HepG2 (cell line): ENCODE results near the gene NEU4. TPM values are rescaled to one million over a fixed set of nuclear protein-coding genes. Genes with fewer than 3 reads are reported as not detected.

Experiments used
- BCL6 ChIP-seq: IDR thresholded peaks from 2 replicates; pipeline ENCODE4 v1.6.1; 2016; ENCODE audit warnings: missing genetic modification reagents, missing compliant biosample characterization
- CEBPB ChIP-seq: IDR thresholded peaks from 2 replicates; pipeline ENCODE4 v1.6.1; 2011; ENCODE audit warnings: low read depth, low read length, improper control_type of control experiment, borderline replicate concordance
- FOXC1 ChIP-seq: sonication (generic); formaldehyde crosslinking; IDR thresholded peaks from 2 replicates; pipeline ENCODE4 v1.8.0; 2022; ENCODE audit warnings: mild to moderate bottlenecking, missing genetic modification reagents, borderline replicate concordance
- HDAC1 ChIP-seq: sonication (generic); formaldehyde crosslinking; IDR thresholded peaks from 2 replicates; pipeline ENCODE4 v1.5.1; 2020; ENCODE audit warnings: mild to moderate bottlenecking, missing genetic modification reagents
- HDAC2 ChIP-seq: sonication (generic); formaldehyde crosslinking; IDR thresholded peaks from 2 replicates; pipeline ENCODE4 v1.4.0; 2020; ENCODE audit warnings: missing genetic modification reagents
- HMGA1 ChIP-seq: sonication (generic); formaldehyde crosslinking; conservative IDR thresholded peaks from 2 replicates; pipeline ENCODE4 v1.4.0; 2020; ENCODE audit warnings: missing genetic modification reagents
- KAT8 ChIP-seq: IDR thresholded peaks from 2 replicates; pipeline ENCODE4 v1.6.1; 2016; ENCODE audit warnings: missing genetic modification reagents, missing compliant biosample characterization
- KLF11 ChIP-seq: IDR thresholded peaks from 2 replicates; pipeline ENCODE4 v1.6.1; 2016; ENCODE audit warnings: missing compliant biosample characterization
- MAFG ChIP-seq: sonication (generic); formaldehyde crosslinking; IDR thresholded peaks from 2 replicates; pipeline ENCODE4 v1.5.1; 2020; ENCODE audit warnings: mild to moderate bottlenecking, missing genetic modification reagents
- POLR2AphosphoS2 ChIP-seq: IDR thresholded peaks from 2 replicates; pipeline ENCODE4 v1.6.1; 2011; ENCODE audit warnings: low read depth, low read length, improper control_type of control experiment
- SIX4 ChIP-seq: sonication (generic); formaldehyde crosslinking; IDR thresholded peaks from 2 replicates; pipeline ENCODE4 v1.4.0; 2020; ENCODE audit warnings: missing genetic modification reagents
- TEAD2 ChIP-seq: sonication (generic); formaldehyde crosslinking; IDR thresholded peaks from 2 replicates; pipeline ENCODE4 v1.9.0; 2021; ENCODE audit warnings: missing genetic modification reagents
- ZFP41 ChIP-seq: sonication (generic); formaldehyde crosslinking; IDR thresholded peaks from 2 replicates; pipeline ENCODE4 v1.4.0; 2020; ENCODE audit warnings: mild to moderate bottlenecking, missing genetic modification reagents, borderline replicate concordance
- ZNF430 ChIP-seq: sonication (generic); formaldehyde crosslinking; IDR thresholded peaks from 2 replicates; pipeline ENCODE4 v1.9.0; 2021; ENCODE audit warnings: mild to moderate bottlenecking, missing genetic modification reagents
- ZNF781 ChIP-seq: sonication (generic); formaldehyde crosslinking; IDR thresholded peaks from 2 replicates; pipeline ENCODE4 v1.5.1; 2020; ENCODE audit warnings: borderline replicate concordance, mild to moderate bottlenecking, missing genetic modification reagents; ENCODE audit errors: not compliant biosample characterization
- ZNF883 ChIP-seq: sonication (generic); formaldehyde crosslinking; IDR thresholded peaks from 2 replicates; pipeline ENCODE4 v1.5.1; 2020; ENCODE audit warnings: mild to moderate bottlenecking, missing genetic modification reagents; ENCODE audit errors: not compliant biosample characterization
- polyA plus RNA-seq, 8 experiments: library from polyadenylated mRNA; depleted of rRNA in 3 of 8; stranded (reverse) in 7 of 8; unstranded in 1 of 8; fragments of >200 nt; fragmentation: Illumina TruSeq in 4 of 8; extraction: Trizol in 4 of 8; gene quantifications; 2 replicates each; pipeline versions ENCODE4 v1.2.1 to v1.2.3, GENCODE V29; 2011 to 2016; ENCODE audit warnings: low read depth in 4 of 8, missing spikeins in 1 of 8, mixed read lengths in 1 of 8; ENCODE audit not compliant: insufficient read depth in 1 of 8
- total RNA-seq, 5 experiments: library from RNA; depleted of rRNA; stranded (reverse); fragments of >200 nt; fragmentation: Illumina TruSeq; extraction: Trizol; gene quantifications; 2 replicates each; pipeline ENCODE4 v1.2.3, GENCODE V29; 2016; ENCODE audit warnings: low read depth in 1 of 5
- TF ChIP-seq, protein P1 (sequence below): IDR thresholded peaks from 2 replicates; pipeline ENCODE4 v1.6.1; 2016; ENCODE audit warnings: low read depth, missing genetic modification reagents, missing compliant biosample characterization
- TF ChIP-seq, protein P2 (sequence below): sonication (generic); formaldehyde crosslinking; IDR thresholded peaks from 2 replicates; pipeline ENCODE4 v1.5.0; 2020; ENCODE audit warnings: mild to moderate bottlenecking, missing genetic modification reagents, borderline replicate concordance
- TF ChIP-seq, protein P3 (sequence below): sonication (generic); formaldehyde crosslinking; IDR thresholded peaks from 2 replicates; pipeline ENCODE4 v1.8.1; 2022; ENCODE audit warnings: low read depth, mild to moderate bottlenecking, missing genetic modification reagents
- TF ChIP-seq, protein P4 (sequence below): fragments of 450-650 bp; IDR thresholded peaks from 2 replicates; pipeline ENCODE4 v1.6.1; 2016

NEU4 gene
- total and polyA plus RNA-seq, 2 of the 13 experiments (the other 11 are each of a cell fraction or from before 2014, with no cell fraction given), result 53.5 to 107 TPM

DNA sequence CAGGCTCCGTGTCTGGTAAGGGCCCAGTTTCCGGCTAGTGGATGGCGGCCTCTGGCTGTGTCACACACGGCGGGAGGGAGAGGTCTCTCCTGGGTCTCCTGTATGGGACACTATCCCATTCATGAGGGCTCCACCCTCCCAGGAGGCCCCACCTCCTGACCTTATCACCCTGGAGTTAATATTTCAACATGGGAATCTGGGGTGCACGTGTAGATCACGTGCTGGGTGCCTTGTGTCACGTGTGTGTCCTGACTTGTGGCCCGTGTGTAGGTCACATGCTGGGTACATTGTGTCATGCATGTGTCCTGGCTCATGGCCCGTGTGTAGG, 9.9 kb downstream of the NEU4 start (continued):
- TF ChIP-seq FOXC1, result 0 out of 2 replicates have a peak, but pooled peaks have one; percentile 18
- TF ChIP-seq TEAD2 (CRISPR knock-in tag), result no peak
- TF ChIP-seq, protein P1, sequence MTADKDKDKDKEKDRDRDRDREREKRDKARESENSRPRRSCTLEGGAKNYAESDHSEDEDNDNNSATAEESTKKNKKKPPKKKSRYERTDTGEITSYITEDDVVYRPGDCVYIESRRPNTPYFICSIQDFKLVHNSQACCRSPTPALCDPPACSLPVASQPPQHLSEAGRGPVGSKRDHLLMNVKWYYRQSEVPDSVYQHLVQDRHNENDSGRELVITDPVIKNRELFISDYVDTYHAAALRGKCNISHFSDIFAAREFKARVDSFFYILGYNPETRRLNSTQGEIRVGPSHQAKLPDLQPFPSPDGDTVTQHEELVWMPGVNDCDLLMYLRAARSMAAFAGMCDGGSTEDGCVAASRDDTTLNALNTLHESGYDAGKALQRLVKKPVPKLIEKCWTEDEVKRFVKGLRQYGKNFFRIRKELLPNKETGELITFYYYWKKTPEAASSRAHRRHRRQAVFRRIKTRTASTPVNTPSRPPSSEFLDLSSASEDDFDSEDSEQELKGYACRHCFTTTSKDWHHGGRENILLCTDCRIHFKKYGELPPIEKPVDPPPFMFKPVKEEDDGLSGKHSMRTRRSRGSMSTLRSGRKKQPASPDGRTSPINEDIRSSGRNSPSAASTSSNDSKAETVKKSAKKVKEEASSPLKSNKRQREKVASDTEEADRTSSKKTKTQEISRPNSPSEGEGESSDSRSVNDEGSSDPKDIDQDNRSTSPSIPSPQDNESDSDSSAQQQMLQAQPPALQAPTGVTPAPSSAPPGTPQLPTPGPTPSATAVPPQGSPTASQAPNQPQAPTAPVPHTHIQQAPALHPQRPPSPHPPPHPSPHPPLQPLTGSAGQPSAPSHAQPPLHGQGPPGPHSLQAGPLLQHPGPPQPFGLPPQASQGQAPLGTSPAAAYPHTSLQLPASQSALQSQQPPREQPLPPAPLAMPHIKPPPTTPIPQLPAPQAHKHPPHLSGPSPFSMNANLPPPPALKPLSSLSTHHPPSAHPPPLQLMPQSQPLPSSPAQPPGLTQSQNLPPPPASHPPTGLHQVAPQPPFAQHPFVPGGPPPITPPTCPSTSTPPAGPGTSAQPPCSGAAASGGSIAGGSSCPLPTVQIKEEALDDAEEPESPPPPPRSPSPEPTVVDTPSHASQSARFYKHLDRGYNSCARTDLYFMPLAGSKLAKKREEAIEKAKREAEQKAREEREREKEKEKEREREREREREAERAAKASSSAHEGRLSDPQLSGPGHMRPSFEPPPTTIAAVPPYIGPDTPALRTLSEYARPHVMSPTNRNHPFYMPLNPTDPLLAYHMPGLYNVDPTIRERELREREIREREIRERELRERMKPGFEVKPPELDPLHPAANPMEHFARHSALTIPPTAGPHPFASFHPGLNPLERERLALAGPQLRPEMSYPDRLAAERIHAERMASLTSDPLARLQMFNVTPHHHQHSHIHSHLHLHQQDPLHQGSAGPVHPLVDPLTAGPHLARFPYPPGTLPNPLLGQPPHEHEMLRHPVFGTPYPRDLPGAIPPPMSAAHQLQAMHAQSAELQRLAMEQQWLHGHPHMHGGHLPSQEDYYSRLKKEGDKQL (CRISPR knock-in tag), result peak; percentile 90
- no peak for TF ChIP-seq HMGA1 (CRISPR knock-in tag)
- peak; percentile 69 for TF ChIP-seq KAT8
- TF ChIP-seq, protein P2, sequence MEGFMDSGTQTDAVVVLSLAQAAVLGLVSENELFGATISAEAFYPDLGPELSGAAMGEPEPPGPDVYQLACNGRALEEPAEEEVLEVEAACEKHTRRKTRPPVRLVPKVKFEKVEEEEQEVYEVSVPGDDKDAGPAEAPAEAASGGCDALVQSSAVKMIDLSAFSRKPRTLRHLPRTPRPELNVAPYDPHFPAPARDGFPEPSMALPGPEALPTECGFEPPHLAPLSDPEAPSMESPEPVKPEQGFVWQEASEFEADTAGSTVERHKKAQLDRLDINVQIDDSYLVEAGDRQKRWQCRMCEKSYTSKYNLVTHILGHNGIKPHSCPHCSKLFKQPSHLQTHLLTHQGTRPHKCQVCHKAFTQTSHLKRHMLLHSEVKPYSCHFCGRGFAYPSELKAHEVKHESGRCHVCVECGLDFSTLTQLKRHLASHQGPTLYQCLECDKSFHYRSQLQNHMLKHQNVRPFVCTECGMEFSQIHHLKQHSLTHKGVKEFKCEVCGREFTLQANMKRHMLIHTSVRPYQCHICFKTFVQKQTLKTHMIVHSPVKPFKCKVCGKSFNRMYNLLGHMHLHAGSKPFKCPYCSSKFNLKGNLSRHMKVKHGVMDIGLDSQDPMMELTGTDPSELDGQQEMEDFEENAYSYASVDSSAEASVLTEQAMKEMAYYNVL, result peak; percentile 77
- TF ChIP-seq HDAC2 (CRISPR knock-in tag), result peak; percentile 81
- peak; percentile 91 for TF ChIP-seq ZNF781 (CRISPR knock-in tag)
- peak; percentile 82; the same call in 1 of the 2 replicates for TF ChIP-seq BCL6 (CRISPR knock-in tag)
- peak; percentile 80; the same call in 1 of the 2 replicates for TF ChIP-seq CEBPB
- peak; percentile 47 for TF ChIP-seq ZNF883 (CRISPR knock-in tag)
- TF ChIP-seq KLF11 (CRISPR knock-in tag), result peak; percentile 93
- no peak for TF ChIP-seq MAFG (CRISPR knock-in tag)
- no peak for TF ChIP-seq POLR2AphosphoS2
- TF ChIP-seq HDAC1, result peak; percentile 71
- TF ChIP-seq, protein P3, sequence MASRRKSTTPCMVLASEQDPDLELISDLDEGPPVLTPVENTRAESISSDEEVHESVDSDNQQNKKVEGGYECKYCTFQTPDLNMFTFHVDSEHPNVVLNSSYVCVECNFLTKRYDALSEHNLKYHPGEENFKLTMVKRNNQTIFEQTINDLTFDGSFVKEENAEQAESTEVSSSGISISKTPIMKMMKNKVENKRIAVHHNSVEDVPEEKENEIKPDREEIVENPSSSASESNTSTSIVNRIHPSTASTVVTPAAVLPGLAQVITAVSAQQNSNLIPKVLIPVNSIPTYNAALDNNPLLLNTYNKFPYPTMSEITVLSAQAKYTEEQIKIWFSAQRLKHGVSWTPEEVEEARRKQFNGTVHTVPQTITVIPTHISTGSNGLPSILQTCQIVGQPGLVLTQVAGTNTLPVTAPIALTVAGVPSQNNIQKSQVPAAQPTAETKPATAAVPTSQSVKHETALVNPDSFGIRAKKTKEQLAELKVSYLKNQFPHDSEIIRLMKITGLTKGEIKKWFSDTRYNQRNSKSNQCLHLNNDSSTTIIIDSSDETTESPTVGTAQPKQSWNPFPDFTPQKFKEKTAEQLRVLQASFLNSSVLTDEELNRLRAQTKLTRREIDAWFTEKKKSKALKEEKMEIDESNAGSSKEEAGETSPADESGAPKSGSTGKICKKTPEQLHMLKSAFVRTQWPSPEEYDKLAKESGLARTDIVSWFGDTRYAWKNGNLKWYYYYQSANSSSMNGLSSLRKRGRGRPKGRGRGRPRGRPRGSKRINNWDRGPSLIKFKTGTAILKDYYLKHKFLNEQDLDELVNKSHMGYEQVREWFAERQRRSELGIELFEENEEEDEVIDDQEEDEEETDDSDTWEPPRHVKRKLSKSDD (CRISPR knock-in tag), result peak; percentile 87
- TF ChIP-seq SIX4 (CRISPR knock-in tag), result peak; percentile 84
- TF ChIP-seq, protein P4, sequence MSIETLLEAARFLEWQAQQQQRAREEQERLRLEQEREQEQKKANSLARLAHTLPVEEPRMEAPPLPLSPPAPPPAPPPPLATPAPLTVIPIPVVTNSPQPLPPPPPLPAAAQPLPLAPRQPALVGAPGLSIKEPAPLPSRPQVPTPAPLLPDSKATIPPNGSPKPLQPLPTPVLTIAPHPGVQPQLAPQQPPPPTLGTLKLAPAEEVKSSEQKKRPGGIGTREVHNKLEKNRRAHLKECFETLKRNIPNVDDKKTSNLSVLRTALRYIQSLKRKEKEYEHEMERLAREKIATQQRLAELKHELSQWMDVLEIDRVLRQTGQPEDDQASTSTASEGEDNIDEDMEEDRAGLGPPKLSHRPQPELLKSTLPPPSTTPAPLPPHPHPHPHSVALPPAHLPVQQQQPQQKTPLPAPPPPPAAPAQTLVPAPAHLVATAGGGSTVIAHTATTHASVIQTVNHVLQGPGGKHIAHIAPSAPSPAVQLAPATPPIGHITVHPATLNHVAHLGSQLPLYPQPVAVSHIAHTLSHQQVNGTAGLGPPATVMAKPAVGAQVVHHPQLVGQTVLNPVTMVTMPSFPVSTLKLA, result peak; percentile 100
- no peak for TF ChIP-seq ZFP41
- peak; percentile 81 for TF ChIP-seq ZNF430 (CRISPR knock-in tag)
